NCI-H2029 treated with DMSO at 0.1 percent for 48 hours (cell line): ENCODE measurements around the gene DAZ3.
"Not testable (repeated sequence)": the region's sequence is repeated elsewhere in the genome, so short reads cannot be mapped to it uniquely, and the experiment has no call there.

Experiments used
- DNase-seq: peaks from one replicate; lab custom pipeline; 2025; lab: John Stamatoyannopoulos, UW

The DAZ3 gene

DNA sequence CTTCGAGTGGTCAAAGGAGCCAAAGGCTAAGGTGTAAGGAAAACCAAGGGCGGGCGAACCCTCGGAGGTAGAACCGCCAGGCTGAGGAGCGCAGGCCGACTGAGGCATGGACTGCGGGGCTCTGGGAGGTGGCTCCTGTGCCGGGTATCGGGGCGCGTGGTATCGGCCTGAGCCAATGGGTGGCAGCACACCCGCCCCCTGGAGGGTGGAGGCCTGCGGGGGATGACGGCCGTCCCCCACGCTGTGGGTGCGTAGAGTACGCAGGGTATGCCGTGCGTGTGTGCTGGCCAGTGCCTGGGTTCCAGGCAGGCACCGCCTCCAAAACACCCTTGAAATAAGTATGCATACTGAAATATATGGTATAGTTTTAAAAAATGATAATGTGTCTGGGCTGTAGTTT lies at the start of gene DAZ3:
TSS of gene DAZ3 (minus strand) at position 101 of the 400 bp plus-strand sequence. CDS start 208 bp downstream, outside the sequence.
- not testable (repeated sequence) for DNase-seq

GRCh38 chrY:24833619-24834018 lies 20.4 kb upstream of the DAZ3 start, which contains the start of gene DAZ4:
DAZ4 (plus strand) TSS chrY:24833919; CDS start chrY:24834127, 208 bp downstream.
- not testable (repeated sequence) for DNase-seq

DNA sequence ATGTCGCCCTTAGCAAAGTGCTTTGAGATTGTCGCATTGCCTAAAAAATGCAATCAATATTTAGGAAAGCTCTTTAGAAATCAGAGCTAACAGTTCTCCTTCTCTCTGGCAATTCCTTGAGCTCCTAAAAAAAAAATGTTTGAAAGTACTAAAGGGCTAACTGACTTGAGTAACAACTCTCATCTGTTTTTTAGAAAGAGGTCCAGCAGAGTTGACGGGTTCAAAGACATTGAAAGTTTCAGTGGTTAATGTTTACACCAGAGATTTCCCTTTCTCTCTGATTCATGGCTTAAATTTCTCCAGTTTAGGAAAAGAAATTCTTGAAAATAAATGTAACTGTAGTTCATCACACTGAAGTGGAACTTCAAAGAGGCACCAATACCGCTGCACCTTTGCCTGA lies 11.9 kb upstream of the DAZ3 start:
- not testable (repeated sequence) for DNase-seq

- DNase-seq: not testable (repeated sequence)
These were observed 11.1 kb upstream of the DAZ3 start for GRCh38 chrY:24824184-24824879.

DNA sequence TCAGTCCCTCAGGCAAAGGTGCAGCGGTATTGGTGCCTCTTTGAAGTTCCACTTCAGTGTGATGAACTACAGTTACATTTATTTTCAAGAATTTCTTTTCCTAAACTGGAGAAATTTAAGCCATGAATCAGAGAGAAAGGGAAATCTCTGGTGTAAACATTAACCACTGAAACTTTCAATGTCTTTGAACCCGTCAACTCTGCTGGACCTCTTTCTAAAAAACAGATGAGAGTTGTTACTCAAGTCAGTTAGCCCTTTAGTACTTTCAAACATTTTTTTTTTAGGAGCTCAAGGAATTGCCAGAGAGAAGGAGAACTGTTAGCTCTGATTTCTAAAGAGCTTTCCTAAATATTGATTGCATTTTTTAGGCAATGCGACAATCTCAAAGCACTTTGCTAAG lies 8.6 kb upstream of the DAZ3 start:
- DNase-seq: not testable (repeated sequence)
